Tibial artery (tissue), 4 donors: ENCODE data around the gene LRRC31.

Source experiments
- DNase-seq, 2 donors: peaks; one replicate each; pipeline ENCODE4 v3.0.0-alpha.2; 2019
- H3K27ac ChIP-seq, 2 donors: fragments of 200-600 bp; sonication (generic) in 1 of 2; 1 replicate in 1 of 2; 2 replicates in 1 of 2; pipeline ENCODE4 v1.5.1; 2018 to 2019; ENCODE audit warnings: mild to moderate bottlenecking in 1 of 2
- H3K27me3 ChIP-seq, 2 donors: fragments of 200-600 bp; sonication (generic) in 1 of 2; one replicate each; pipeline versions ENCODE4 v1.5.1 to v1.6.0; 2016 to 2019
- H3K36me3 ChIP-seq, 3 donors: fragments of 200-600 bp; sonication (generic) in 2 of 3; one replicate each; pipeline ENCODE4 v1.5.1; 2016 to 2019; ENCODE audit warnings: mild to moderate bottlenecking in 2 of 3
- H3K4me1 ChIP-seq, 4 donors: fragments of 200-600 bp; sonication (generic) in 2 of 4; 1 replicate in 3 of 4; 2 replicates in 1 of 4; pipeline ENCODE4 v1.5.1; 2016 to 2019
- H3K4me3 ChIP-seq, 2 donors: fragments of 200-600 bp; sonication (generic) in 1 of 2; 1 replicate in 1 of 2; 2 replicates in 1 of 2; pipeline ENCODE4 v1.5.1; 2018 to 2019; ENCODE audit warnings: mild to moderate bottlenecking in 2 of 2
- H3K9me3 ChIP-seq, 3 donors: fragments of 200-600 bp; sonication (generic) in 1 of 3; one replicate each; pipeline ENCODE4 v1.5.1; 2016 to 2019
- intact Hi-C: fragments of 100-400 bp; cut with DNase I; formaldehyde crosslinking; loops from one replicate; pipeline ENCODE4 v1.15.0; 2023; ENCODE audit warnings: low total_unique reads
- TF ChIP-seq, protein P1 (sequence below), 2 experiments: fragments of 200-600 bp in 1 of 2; fragments of 450-650 bp in 1 of 2; IDR thresholded peaks; one replicate each; pipeline ENCODE4 v1.5.1; 2017 to 2019; ENCODE audit warnings: antibody characterized with exemption in 2 of 2, mild to moderate bottlenecking in 1 of 2, moderate library complexity in 1 of 2

The LRRC31 gene

GRCh38 chr3:169863458-169863899, 6.3 kb downstream of the LRRC31 start:
- H3K4me3 ChIP-seq: no peak overlapping the region
- peaks cover 0 to 4% (median 0%) of the 10 kb centered on the region in 4 donors for H3K4me1 ChIP-seq
- no peak overlapping the region for H3K27ac ChIP-seq
- peak; percentile 64 to 70 for DNase-seq
- intact Hi-C loops: loop anchor here (10.0 kb wide), 1 partner anchor 101 kb away; the partner anchor contains the start of gene SEC62
- no peaks in the 10 kb centered on the region for H3K36me3 ChIP-seq
- no peaks in the 10 kb centered on the region for H3K9me3 ChIP-seq
- TF ChIP-seq, protein P1, sequence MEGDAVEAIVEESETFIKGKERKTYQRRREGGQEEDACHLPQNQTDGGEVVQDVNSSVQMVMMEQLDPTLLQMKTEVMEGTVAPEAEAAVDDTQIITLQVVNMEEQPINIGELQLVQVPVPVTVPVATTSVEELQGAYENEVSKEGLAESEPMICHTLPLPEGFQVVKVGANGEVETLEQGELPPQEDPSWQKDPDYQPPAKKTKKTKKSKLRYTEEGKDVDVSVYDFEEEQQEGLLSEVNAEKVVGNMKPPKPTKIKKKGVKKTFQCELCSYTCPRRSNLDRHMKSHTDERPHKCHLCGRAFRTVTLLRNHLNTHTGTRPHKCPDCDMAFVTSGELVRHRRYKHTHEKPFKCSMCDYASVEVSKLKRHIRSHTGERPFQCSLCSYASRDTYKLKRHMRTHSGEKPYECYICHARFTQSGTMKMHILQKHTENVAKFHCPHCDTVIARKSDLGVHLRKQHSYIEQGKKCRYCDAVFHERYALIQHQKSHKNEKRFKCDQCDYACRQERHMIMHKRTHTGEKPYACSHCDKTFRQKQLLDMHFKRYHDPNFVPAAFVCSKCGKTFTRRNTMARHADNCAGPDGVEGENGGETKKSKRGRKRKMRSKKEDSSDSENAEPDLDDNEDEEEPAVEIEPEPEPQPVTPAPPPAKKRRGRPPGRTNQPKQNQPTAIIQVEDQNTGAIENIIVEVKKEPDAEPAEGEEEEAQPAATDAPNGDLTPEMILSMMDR (IDR thresholded peaks at IDR 0.05): peak; percentile 74 to 84
- H3K27me3 ChIP-seq: no peaks in the 10 kb centered on the region

DNA sequence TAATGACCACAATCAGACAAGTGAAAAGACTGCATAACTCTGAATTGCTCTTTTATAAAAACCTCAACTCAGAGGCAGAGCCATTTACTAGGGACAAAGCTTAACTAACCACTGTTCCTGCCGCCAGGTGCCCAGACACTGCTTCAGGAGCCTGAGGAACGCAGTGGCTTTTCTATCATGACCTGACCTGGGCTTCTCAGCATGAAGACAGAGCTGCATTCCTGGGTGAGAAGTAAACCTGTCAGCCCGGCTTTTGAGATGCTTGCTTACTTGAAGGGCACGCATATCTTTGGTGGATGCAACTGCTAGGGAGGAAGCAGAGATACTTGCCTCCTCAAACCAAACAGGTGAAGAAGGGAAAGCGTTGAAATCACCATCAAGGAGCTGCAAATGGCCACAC, 7.9 kb downstream of the LRRC31 start:
- TF ChIP-seq, protein P1 (IDR thresholded peaks at IDR 0.05): no peak
- Histone ChIP-seq H3K9me3 (no peaks in the 10 kb centered on the region), H3K4me3 (no peak overlapping the region), H3K27me3 (no peaks in the 10 kb centered on the region), H3K36me3 (no peaks in the 10 kb centered on the region), H3K27ac (no peak overlapping the region), H3K4me1 (peaks cover 0 to 4% (median 0%) of the 10 kb centered on the region in 4 donors)
- DNase-seq: no peak
- intact Hi-C loops: loop anchor here (10.0 kb wide), 1 partner anchor 103 kb away; the partner anchor contains the start of gene SEC62

DNA sequence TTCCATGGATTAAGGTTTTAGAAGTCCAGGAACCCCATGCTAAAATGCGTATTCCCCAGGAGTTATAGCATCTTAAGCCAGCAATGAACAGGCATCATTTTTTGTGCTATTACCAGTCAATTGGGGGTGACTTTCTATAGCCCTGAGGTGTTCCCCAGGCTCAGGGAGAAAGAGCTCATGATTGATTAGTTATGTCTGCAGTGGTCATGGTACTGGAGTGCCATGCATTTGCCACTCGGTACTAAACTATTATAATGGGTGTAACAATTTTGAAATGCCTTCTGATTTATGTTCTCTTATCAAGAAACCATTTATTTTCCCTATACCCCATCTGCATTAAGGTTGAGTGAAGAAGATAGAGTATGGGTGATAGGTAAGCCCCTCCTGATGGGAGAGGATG, 11.9 kb downstream of the LRRC31 start:
- intact Hi-C loops: no loop called here
- Histone ChIP-seq H3K4me1 (no peaks in the 10 kb centered on the region), H3K4me3 (no peak overlapping the region), H3K9me3 (no peaks in the 10 kb centered on the region), H3K27me3 (peaks cover 0 to 8% of the 10 kb centered on the region in 2 donors), H3K36me3 (no peaks in the 10 kb centered on the region), H3K27ac (no peak overlapping the region)
- DNase-seq: no peak
- TF ChIP-seq, protein P1 (IDR thresholded peaks at IDR 0.05): no peak

- Histone ChIP-seq H3K27ac (no peak overlapping the region), H3K4me3 (no peak overlapping the region), H3K9me3 (no peaks in the 10 kb centered on the region), H3K36me3 (no peaks in the 10 kb centered on the region), H3K27me3 (peaks cover 0 to 16% of the 10 kb centered on the region in 2 donors), H3K4me1 (no peaks in the 10 kb centered on the region)
- DNase-seq: no peak
- intact Hi-C loops: no loop called here
- TF ChIP-seq, protein P1 (IDR thresholded peaks at IDR 0.05): no peak
These were observed 14.2 kb downstream of the LRRC31 start for GRCh38 chr3:169855514-169855913.

DNA sequence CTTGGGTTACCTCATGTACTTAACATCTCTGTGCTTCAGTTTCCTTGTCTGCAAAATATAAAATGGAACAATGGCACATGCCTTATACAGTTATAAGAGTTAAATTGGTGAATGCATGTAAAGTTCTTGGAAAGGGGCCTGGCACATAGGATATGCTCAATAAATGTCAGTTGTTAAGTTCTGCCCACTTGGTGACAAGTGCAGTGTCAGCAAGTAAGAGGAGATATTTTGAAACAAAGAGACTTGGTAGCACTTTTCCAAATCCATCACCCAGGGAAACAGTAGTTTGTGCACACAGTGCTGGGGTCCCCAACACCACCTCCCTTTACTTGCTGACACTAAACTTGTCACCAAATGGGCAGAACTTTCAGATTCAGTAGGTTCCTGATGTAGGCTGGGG, 19.1 kb downstream of the LRRC31 start:
- no peak overlapping the region for H3K4me3 ChIP-seq
- H3K36me3 ChIP-seq: no peaks in the 10 kb centered on the region
- no peaks in the 10 kb centered on the region for H3K4me1 ChIP-seq
- H3K9me3 ChIP-seq: no peaks in the 10 kb centered on the region
- H3K27me3 ChIP-seq: peaks cover 0 to 18% of the 10 kb centered on the region in 2 donors
- TF ChIP-seq, protein P1 (IDR thresholded peaks at IDR 0.05): no peak
- intact Hi-C loops: no loop called here
- no peak overlapping the region for H3K27ac ChIP-seq
- DNase-seq: no peak

GRCh38 chr3:169848741-169849140, 21.0 kb downstream of the LRRC31 start:
- no peak overlapping the region for H3K4me3 ChIP-seq
- intact Hi-C loops: no loop called here
- TF ChIP-seq, protein P1 (IDR thresholded peaks at IDR 0.05): no peak
- no peak overlapping the region for H3K27ac ChIP-seq
- H3K4me1 ChIP-seq: no peaks in the 10 kb centered on the region
- DNase-seq: no peak
- H3K27me3 ChIP-seq: peaks cover 0 to 10% of the 10 kb centered on the region in 2 donors
- no peaks in the 10 kb centered on the region for H3K36me3 ChIP-seq
- no peaks in the 10 kb centered on the region for H3K9me3 ChIP-seq
